ENCODE results near the gene GUK1.

Gene GUK1

GRCh38 chr1:228176461-228177182, 36.5 kb downstream of the GUK1 start:
- H3K27me3 ChIP-seq (ENCODE audit: insufficient read depth, poor library complexity, severe bottlenecking), result no peaks in the 10 kb centered on the region
- no peak overlapping the region for H3K27ac ChIP-seq (replicated peaks)
- H3K4me3 ChIP-seq (replicated peaks; ENCODE audit: insufficient read depth, low read length), result no peak overlapping the region
- no peak for TF ChIP-seq SPI1 (IDR thresholded peaks at IDR 0.05; ENCODE audit: borderline replicate concordance, low read depth)
- TF ChIP-seq GABPA (IDR thresholded peaks at IDR 0.05; ENCODE audit: low read depth), result no peak
- DNase-seq (ENCODE audit: low read depth in 1 of 2, low spot score in 1 of 2), result no peak

- no peaks in the 10 kb centered on the region for H3K27me3 ChIP-seq (ENCODE audit: insufficient read depth, poor library complexity, severe bottlenecking)
- no peak for TF ChIP-seq REST (IDR thresholded peaks at IDR 0.05; ENCODE audit: insufficient replicate concordance, low read depth)
- no peak overlapping the region for H3K27ac ChIP-seq (replicated peaks)
- no peak overlapping the region for H3K4me3 ChIP-seq (replicated peaks; ENCODE audit: insufficient read depth, low read length)
- no peak for DNase-seq (ENCODE audit: low read depth in 1 of 2, low spot score in 1 of 2)
These were observed 37.0 kb downstream of the GUK1 start for GRCh38 chr1:228177183-228177475.

GRCh38 chr1:228177721-228178710, 37.9 kb downstream of the GUK1 start:
- H3K27ac ChIP-seq (replicated peaks), result no peak overlapping the region
- no peak for DNase-seq (ENCODE audit: low read depth in 1 of 2, low spot score in 1 of 2)
- TF ChIP-seq REST (IDR thresholded peaks at IDR 0.05; ENCODE audit: insufficient replicate concordance, low read depth) (no peak), CTCF (IDR thresholded peaks at IDR 0.05; ENCODE audit: insufficient read depth, low read length) (no peak), GABPA (IDR thresholded peaks at IDR 0.05; ENCODE audit: low read depth) (no peak), SPI1 (IDR thresholded peaks at IDR 0.05; ENCODE audit: borderline replicate concordance, low read depth) (no peak), POLR2AphosphoS5 (IDR thresholded peaks at IDR 0.05; ENCODE audit: low read depth) (no peak)

GRCh38 chr1:228178737-228179684, 38.9 kb downstream of the GUK1 start:
- TF ChIP-seq GABPA (IDR thresholded peaks at IDR 0.05; ENCODE audit: low read depth), result no peak
- TF ChIP-seq REST (IDR thresholded peaks at IDR 0.05; ENCODE audit: insufficient replicate concordance, low read depth), result no peak
- TF ChIP-seq POLR2AphosphoS5 (IDR thresholded peaks at IDR 0.05; ENCODE audit: low read depth), result no peak
- TF ChIP-seq CTCF (IDR thresholded peaks at IDR 0.05; ENCODE audit: insufficient read depth, low read length), result no peak
- TF ChIP-seq SPI1 (IDR thresholded peaks at IDR 0.05; ENCODE audit: borderline replicate concordance, low read depth), result no peak
- Histone ChIP-seq H3K4me3 (replicated peaks; ENCODE audit: insufficient read depth, low read length) (no peak overlapping the region), H3K27me3 (ENCODE audit: insufficient read depth, poor library complexity, severe bottlenecking) (no peaks in the 10 kb centered on the region), H3K27ac (replicated peaks) (no peak overlapping the region)
- DNase-seq (ENCODE audit: low read depth in 1 of 2, low spot score in 1 of 2), result no peak

More at GRCh38 chr1:228177721-228178710, 37.9 kb downstream of the GUK1 start:
- Histone ChIP-seq H3K4me3 (replicated peaks; ENCODE audit: insufficient read depth, low read length) (no peak overlapping the region), H3K27me3 (ENCODE audit: insufficient read depth, poor library complexity, severe bottlenecking) (no peaks in the 10 kb centered on the region)

Measured in HL-60 (cell line).